ENCODE results near the gene SLC4A5.

SLC4A5 gene

DNA sequence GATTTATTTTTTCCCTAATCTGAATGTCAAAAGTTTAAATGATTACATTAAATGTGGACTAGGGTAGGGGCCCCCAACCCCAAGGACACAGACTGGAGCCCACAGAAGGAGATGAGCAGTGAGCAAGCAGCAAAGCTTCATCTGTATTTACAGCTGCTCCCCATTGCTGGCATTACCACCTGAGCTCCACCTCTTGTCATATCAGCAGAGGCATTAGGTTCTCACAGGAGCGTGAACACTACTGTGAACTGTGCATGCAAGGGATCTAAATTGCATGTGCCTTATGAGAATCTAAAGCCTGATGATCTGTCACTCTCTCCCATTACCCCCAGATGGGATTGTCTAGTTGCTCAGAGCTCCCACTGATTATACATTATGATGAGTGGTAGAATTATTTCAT, 168.3 kb downstream of the SLC4A5 start:
- no peak for DNase-seq (ENCODE audit: low read depth in 2 of 3, low spot score in 1 of 3)

DNA sequence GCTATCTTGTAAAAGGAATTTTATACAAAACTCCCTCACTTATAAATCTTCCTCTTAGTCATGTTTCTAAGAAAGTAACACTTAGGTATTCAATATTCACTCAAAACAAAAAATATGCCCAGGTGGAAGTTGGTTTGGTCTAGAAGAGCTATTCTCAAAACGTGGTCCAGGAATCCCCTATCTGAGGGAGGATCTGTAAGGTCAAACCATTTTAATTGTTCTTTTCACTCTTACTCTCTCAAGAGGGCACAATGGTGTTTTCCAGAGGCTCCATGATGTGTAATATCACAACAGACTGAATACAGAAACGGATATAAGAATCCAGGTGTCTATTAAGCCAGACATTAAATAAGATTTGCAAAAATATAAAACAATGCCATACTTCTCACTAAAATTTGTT, 174.5 kb downstream of the SLC4A5 start:
- DNase-seq (ENCODE audit: low read depth in 2 of 3, low spot score in 1 of 3), result no peak
